GM21360 (cell line): ENCODE data around the gene CCL28.
"Not testable (repeated sequence)": the region's sequence is repeated elsewhere in the genome, so short reads cannot be mapped to it uniquely, and the experiment has no call there.

Experiments used
- ATAC-seq: cut with Tn5 transposase; IDR thresholded peaks from one replicate; pipeline ENCODE4 v1.9.1; 2021; ENCODE audit warnings: mild to moderate bottlenecking, moderate library complexity; ENCODE audit not compliant: unreplicated experiment

CCL28 gene, protein sequence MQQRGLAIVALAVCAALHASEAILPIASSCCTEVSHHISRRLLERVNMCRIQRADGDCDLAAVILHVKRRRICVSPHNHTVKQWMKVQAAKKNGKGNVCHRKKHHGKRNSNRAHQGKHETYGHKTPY

DNA sequence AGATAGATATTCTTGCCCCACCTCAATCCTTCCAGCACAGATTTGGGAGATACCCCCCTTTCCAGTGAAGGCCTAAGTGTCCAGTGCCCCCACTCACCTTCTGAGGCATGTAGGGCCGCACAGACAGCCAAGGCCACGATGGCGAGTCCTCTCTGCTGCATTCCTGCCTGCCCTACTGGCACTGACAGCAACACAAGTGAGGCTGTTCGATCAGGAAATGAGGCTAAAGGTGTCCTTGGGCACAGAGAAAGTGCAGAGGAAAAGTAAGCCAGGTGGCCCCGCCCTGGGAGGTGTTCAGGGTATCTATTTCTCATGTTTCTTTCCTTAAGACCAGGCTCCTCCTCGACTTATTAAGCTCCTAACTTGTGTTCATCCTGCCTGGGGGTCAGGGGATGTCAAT is at the start of gene CCL28:
Gene CCL28, minus strand, starts transcription at position 236 of the 400 bp plus-strand sequence. Its CDS starts 75 bp downstream, at position 161.
- no peak for ATAC-seq

DNA sequence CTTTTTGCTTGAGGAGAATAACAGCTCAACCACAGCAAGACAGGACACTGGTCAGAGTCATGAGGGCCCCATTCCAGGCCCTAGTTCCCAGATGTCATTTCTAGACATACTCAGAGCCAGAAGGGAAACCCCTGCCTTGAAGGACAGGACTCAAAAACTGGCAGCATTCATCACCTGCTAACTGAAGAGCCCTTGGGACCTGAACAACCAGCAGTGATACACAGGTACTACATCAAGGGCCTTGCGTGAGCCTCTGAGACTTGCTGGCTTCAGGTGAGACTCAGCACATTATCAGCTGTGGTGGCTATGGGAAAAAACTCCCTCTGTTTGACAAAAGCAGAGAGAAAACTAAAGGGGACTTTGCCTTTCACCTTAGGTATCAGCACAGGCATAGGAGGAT is 48.9 kb upstream of the CCL28 start:
- no peak for ATAC-seq

DNA sequence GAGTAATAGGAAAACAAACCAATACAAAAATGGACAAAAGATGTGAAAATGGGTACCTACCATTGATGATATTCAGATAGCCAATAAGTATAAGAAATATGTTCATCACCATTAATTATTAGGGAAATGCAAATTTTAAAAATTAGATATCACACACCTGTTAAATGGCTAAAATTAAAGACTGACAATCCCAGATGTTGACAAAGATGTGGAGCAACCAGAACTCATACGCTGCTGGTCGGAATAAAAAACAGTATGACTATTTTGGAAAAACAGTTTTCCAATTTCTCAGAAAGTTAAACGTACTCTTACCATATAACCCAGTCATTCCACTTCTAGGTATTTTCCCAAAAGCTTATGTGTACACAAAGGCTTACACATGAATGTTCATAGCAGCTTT is 44.4 kb upstream of the CCL28 start:
- ATAC-seq = no peak

DNA sequence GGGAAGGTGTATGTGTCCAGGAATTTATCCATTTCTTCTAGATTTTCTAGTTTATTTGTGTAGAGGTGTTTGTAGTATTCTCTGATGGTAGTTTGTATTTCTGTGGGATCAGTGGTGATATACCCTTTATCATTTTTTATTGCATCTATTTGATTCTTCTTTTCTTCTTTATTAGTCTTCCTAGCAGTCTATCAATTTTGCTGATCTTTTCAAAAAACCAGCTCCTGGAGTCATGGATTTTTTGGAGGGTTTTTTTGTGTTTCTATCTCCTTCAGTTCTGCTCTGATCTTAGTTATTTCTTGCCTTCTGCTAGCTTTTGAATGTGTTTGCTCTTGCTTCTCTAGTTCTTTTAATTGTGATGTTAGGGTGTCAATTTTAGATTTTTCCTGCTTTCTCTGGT is 29.4 kb upstream of the CCL28 start:
- ATAC-seq = not testable (repeated sequence)

DNA sequence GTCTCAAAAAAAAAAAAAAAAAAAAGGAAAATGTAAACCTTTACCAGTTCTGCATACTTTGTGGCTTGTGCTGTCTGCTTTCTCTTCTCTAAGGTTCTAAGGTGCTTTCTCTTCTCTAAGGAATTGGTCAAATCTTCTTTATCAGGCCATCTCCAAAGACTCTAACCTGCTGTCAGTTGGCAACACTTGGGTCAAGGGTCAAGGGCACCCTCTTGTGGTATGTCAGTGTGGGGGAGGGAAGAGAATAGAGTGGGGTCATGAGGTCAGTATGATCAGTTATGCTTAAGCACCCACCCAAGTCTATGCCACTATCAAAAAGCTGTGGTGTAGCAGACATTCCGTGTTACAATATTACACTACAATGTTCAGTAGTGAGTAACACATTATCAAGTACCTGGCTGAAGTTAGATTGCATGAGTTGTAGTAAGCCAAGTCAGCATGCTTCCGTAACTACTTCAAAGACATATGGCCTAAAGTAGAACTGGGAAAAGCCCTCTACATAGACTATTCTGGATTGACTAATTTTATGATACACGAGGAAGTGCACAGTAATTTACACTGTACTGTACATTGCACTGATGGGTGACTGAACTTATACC is 25.0 kb upstream of the CCL28 start:
- ATAC-seq = no peak

DNA sequence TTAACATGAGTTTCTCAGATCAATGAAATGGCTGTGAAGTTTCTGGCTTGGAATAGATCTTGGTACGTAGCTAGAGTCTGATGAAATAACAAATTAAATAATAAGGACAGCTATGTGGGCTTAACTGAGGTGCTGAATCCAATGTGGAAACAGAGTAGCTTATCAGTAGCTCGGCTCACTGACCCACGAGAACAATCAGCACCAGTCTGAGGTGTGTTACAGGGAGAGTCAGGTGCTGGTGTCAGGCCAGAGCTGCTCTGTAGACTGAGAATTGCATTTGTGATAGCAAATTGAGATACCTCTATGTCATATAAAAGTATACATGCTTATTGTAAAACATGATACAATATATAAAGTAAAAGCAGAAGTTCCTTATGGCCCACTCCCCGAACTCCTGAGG is 21.2 kb upstream of the CCL28 start:
- no peak for ATAC-seq

DNA sequence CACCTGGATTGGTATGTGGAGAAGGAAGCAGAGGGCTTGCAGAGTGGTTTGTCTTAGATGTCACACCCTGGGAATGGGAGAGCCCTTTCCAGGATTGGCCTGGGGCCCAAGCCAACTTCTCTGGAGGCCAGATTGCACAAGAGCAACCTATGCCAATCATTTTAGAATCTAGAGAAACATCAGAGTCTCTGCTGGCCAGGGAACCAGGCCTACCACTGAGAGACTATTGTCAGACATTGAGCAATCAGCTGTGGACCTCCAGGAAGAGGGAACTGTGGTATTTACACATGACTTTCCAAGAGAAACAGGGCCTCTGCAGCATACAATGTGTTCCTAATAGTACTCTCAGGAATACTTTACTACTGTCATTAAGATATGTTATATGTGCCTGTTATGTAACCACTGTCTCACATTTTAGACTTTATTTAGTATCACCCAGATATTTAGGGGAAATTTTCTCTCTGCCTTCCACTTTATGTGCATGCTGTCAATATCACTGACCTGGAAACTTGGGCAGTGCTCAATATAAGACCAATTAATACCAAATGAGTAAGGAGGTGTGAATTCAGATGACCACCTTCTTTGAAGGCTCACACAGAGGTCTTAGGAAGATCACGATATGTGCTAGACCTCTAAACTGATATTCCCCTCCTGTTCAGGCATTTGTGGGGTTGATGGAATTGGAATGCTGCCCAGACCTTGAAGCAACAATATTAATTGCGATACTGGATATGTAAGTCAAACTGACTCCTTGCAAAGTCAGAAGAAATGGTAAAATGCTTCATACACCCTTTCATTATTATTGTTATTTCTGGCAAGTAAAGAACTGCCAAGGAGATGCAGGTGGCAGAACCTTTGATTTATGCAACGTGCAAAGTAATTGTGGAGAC is 20.5 kb upstream of the CCL28 start:
- ATAC-seq = no peak

DNA sequence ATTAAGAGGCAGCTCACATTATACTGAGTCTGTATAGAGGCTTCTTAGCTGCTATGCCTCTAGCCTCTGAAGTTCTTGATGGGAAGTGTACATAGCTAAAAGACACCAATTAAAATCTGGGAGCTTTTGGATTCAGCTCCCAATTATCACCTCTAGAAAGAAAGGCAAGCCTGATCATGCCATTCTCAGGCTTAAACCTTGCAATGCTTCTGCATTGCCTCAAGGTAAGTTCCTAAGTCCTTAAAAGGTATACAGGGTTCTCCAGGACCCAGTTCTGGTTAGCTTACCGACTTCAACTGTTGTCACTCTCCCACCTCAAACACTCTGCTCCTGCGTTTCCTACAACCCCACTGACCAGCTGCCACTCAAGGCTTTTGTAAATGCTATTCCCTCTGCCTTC is 17.5 kb upstream of the CCL28 start:
- no peak for ATAC-seq

DNA sequence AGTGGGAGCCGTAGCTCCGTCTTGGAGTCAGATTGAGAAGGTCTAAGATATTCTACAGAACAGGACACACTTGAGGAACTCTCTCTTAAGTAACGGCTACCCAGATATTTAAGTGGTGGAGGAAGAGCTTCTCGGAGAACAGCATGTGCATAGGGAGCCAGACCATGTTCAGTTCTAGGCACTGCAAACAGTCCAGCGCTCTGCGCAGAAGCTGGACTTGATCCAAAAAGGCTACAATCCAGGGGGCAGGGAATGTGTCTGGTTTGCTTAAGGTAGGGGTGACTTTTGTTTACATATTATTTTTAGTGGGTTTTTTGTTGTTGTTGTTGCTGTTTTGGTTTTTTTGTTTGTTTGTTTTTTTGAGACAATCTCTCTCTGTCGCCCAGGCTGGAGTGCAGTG is 16.8 kb upstream of the CCL28 start:
- no peak for ATAC-seq

DNA sequence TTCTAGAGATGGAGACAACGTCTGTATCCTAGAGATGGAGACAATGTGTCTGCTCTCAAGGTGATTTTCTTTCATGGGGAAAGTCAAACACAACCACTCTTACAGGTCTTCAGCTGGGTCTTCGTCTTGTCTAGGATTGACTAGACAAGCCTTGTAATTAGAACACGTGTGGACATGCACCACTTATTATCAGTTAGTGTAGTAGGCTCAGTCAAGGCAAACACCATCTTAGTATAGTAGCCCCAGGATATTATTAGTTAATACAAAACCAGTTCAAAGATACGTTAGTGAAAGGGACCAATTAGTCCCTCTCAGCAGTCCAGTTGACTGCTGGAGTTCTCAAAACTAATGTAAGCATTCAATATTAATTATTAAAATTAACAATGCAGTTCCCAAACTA is 15.1 kb upstream of the CCL28 start:
- ATAC-seq = no peak

DNA sequence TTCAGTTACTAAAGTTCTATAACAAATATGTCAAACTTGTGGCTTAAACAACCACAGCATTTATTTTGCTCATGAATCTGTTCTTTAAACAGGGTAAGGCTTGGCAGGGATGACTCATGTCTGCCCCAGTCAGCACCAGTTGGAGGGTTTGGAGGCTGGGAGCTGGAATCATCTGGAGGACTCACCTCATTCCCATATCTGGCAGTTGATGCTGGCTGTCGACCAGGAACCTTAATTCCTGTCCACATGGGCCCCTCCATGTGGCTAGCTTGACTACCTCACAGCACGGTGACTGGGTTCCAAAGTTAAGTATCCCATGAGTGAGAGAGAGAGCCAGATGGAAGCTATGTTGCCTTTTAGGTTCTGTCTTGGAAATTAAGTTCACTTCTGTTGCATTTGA is 13.8 kb upstream of the CCL28 start:
- ATAC-seq = no peak

DNA sequence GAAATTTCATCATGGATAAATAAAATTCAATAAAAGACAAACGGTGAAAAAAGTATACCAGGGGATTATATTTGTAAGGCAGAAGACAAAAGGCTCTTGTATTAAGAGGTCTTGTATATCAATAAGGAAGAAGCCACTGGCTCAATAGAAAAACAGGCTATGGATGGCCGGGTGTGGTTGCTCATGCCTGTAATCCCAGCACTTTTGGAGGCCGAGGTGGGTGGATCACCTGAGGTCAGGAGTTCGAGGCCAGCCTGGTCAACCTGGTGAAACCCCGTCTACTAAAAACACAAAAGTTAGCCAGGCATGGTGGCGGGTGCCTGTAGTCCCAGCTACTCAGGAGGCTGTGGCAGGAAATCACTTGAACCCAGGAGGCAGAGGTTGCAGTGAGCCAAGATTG is 10.9 kb upstream of the CCL28 start:
- not testable (repeated sequence) for ATAC-seq

DNA sequence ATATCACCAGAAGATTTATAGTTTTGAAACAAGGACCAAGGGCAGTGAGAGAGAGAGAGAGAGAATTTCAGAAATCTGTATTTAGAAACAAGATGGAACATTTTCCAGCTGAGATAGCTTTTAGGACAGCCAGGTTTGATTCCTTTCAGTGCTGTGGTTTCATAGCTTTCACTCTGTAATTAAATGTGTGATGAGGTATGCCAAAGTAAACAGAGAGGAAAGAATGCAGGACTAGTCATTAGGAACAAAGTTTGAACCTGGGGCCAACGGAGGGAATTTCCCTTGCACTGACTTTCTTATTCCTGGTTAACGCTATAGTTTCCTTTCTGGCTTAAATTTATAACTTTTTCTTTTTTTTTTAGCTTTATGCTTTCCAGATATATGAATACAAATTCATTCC is 10.0 kb upstream of the CCL28 start:
- no peak for ATAC-seq

DNA sequence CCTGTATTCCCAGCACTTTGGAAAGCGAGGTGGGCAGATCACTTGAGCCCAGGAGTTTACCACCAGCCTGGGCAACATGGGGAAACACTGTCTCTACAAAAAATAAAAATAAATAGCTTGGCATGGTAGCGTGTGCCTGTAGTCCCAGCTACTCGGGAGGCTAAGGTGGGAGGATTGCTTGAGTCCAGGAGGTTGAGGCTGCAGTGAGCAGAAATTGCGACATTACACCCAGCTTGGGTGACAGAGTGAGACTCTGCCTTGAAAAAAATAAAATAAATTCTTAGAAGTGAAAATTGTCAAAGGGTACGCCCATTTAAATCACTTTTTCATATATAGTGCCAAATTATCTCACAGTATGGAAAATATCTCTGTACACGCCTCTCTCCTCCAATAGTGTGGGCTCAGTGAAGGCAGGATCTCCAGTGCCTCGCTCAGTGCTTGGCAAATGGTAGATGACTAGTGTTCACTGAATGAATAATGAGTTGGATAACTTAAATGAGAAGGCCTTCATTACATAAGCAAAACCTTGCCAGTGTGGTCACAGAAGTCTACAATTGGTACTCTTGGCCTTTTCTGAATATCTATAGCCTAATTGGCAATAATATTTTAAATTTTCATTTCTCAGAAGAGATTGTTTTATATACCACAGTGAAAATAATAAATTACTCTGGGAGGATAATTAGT is 9.4 kb upstream of the CCL28 start:
- no peak for ATAC-seq

DNA sequence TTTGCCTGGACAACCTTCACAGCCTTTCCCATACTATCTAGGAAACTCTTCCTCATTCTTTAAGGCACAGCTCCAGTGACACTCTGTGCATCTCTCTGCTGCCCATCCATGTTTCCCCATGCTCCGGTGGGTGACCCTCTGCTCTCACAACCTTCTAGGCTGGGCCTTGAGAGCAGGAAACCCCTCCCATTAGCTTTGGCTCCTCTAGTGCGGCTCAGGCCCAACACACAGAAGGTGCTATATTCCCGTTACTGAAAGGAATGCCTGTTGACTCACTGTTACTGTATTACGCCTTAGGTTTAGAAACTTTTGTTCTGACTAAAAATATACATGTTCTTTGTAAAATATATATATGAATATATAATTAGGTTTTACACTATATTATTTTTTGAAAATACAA is 8.1 kb upstream of the CCL28 start:
- no peak for ATAC-seq

DNA sequence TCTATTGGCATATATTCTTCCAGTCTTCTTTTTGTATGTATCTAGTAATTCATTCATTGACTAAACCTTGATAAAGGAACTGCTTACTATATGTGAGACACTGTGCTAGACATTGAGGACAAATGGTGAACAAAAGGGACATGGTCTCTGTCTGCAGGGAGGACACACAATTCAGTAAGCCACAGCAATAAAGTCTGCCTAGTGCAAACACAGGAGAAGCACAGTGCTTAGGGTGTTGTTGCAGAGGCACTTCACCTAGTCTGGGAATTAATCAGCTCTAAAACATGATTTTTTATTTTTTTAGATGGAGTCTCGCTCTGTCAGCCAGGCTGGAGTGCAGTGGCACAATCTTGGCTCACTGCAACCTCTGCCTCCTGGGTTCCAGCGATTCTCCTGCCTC is 6.4 kb upstream of the CCL28 start:
- no peak for ATAC-seq

DNA sequence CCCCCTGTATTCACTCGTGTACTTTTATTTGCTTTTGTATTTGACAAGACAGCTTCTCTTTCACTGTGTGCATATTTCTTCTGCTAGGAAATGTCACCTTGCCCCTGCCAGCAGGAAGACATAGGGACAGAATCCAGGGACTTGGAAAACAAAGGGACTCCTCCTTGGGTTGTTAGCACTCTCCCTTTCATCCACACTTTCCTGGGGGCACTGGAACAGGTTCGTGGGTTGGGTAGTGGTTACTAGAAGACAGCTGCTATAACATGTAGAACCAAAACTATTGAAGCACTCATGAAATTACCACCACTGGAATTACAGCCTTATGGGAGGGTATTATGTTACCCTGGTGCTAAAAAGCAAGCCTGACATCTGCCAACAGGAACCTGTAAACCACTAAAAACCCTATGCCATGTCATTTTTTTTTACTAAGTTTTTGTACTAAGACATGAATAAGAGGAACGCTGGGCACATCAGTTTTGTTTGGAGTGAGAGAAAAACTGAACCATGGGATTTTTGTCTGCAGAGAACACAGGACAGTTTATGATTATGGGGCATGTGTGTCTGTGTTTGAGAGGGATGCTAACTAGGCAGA is 4.7 kb upstream of the CCL28 start:
- ATAC-seq = no peak

DNA sequence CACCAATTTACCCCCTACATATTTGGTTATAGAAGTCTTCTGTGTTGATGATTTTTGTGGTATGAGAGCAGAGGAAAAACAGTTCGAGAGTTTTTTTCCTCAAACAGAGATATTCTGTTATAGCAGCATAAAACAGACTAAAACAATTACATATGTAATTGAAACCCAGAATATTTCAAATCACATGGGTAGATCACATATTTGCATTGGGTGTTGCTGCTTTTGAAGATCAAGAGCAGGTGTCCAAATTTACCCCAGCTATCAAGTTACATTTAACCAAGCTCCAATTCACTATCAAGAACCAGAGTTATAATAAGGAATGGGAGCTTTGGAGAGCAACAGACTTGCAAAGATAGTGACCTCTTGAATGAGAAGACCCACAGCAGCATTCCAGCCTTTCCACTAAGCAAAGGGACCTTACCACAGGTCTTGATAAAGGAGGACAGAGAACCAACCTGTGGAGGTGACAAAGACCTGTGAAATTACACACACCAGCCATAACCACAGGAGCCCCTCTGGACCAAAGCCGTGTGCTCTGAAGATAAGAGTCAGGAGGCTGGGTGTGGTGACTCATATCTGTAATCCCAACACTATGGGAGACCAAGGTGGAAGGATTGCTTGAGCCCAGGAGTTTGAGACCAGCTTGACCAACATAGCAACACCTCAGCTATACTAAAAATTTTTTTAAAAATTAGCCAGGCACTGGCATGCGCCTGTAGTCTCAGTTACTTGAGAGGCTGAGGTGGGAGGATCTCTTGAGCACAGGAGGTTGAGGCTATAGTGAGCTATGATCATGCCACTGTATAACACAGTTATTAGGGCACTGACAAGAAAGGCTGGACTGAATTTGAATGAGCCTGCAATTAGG is 4.0 kb upstream of the CCL28 start:
- ATAC-seq = no peak

DNA sequence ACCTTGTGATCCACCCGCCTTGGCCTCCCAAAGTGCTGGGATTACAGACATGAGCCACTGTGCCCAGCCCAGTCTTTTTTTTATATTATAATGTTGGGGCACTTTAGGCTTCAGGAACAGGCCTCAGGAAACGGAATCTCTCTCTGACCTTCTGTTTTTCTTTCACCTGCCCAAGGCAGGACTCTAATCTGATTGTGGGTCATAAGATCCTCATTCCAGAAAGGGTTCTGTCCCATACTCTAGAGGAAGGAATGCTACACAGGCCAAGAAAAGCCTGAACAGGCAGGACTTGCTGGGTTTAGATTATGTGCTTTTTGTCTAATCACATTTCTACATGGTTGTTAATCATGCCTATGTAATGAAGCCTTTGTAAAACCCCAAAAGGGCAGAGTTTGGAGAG is 1.8 kb upstream of the CCL28 start:
- ATAC-seq = no peak

DNA sequence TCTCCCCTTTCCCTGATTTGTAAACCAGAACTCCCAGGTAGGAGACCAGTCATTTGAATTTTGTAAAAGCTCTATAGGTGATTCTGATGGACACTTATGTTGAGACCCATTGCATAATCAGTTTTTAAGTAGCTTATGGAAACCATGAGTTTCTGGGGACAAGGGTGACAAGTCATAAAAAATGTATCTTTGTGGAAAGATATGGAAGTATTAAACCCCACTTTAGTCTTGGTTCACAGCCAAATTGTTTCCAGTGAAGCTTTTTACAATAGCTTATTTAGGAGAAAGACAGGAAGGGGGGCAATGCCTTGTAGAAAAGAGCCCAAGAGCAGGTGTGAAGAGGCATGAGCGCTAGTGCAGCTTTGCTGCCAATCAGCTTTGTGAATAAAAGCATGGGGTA is 453 bp upstream of the CCL28 start:
- ATAC-seq = no peak
